ENCODE measurements around the gene INPP5A.

Gene INPP5A

GRCh38 chr10:132602614-132603013, 65.0 kb downstream of the INPP5A start:
- TF ChIP-seq EZH2phosphoT487 (IDR thresholded peaks at IDR 0.05; ENCODE audit: borderline replicate concordance) (no peak), CTCF (conservative IDR thresholded peaks at IDR 0.05; ENCODE audit: low read length) (no peak)
- H2AFZ ChIP-seq (ENCODE audit: low read length) = no peak overlapping the region
- H3K9me3 ChIP-seq (ENCODE audit: insufficient read depth, low read depth, low read length) = peaks cover 13% of the 10 kb centered on the region; the same call in 1 of the 2 replicates
- H3K9ac ChIP-seq (ENCODE audit: low read depth, low read length, poor library complexity, severe bottlenecking) = no peak overlapping the region
- H3K4me3 ChIP-seq (ENCODE audit: low read length, poor library complexity, severe bottlenecking) = no peak overlapping the region
- H3K4me2 ChIP-seq (ENCODE audit: low read depth, low read length, poor library complexity, severe bottlenecking) = no peak overlapping the region
- no peaks in the 10 kb centered on the region for H3K4me1 ChIP-seq (ENCODE audit: insufficient read depth, low read length, poor library complexity, severe bottlenecking)
- H3F3A ChIP-seq (ENCODE audit: low read depth) = no peaks in the 10 kb centered on the region
- H3K27me3 ChIP-seq (ENCODE audit: insufficient read depth, low read length, poor library complexity, severe bottlenecking) = no peaks in the 10 kb centered on the region
- H3K9me2 ChIP-seq (replicated peaks; ENCODE audit: low read depth, low read length) = no peaks in the 10 kb centered on the region
- H3K79me2 ChIP-seq (ENCODE audit: insufficient read depth, low read length) = peaks cover 86% of the 10 kb centered on the region
- H4K20me1 ChIP-seq (ENCODE audit: insufficient read depth, low read length, poor library complexity, severe bottlenecking) = peaks cover 7% of the 10 kb centered on the region
- peaks cover 3% of the 10 kb centered on the region; the same call in 1 of the 2 replicates for H3K36me3 ChIP-seq (ENCODE audit: insufficient read depth, low read length)

GRCh38 chr10:132603851-132604533, 66.4 kb downstream of the INPP5A start:
- H3K9me2 ChIP-seq (replicated peaks; ENCODE audit: low read depth, low read length) = no peaks in the 10 kb centered on the region
- H3K9me3 ChIP-seq (ENCODE audit: insufficient read depth, low read depth, low read length) = peaks cover 13% of the 10 kb centered on the region; the same call in 1 of the 2 replicates
- H3K79me2 ChIP-seq (ENCODE audit: insufficient read depth, low read length) = peaks cover 86% of the 10 kb centered on the region
- no peaks in the 10 kb centered on the region for H3K4me1 ChIP-seq (ENCODE audit: insufficient read depth, low read length, poor library complexity, severe bottlenecking)
- no peaks in the 10 kb centered on the region for H3F3A ChIP-seq (ENCODE audit: low read depth)
- H3K9ac ChIP-seq (ENCODE audit: low read depth, low read length, poor library complexity, severe bottlenecking) = no peak overlapping the region
- peaks cover 7% of the 10 kb centered on the region for H4K20me1 ChIP-seq (ENCODE audit: insufficient read depth, low read length, poor library complexity, severe bottlenecking)
- peaks cover 3% of the 10 kb centered on the region; the same call in 1 of the 2 replicates for H3K36me3 ChIP-seq (ENCODE audit: insufficient read depth, low read length)
- no peak overlapping the region for H2AFZ ChIP-seq (ENCODE audit: low read length)
- no peak overlapping the region for H3K4me3 ChIP-seq (ENCODE audit: low read length, poor library complexity, severe bottlenecking)
- H3K27me3 ChIP-seq (ENCODE audit: insufficient read depth, low read length, poor library complexity, severe bottlenecking) = no peaks in the 10 kb centered on the region
- no peak overlapping the region for H3K4me2 ChIP-seq (ENCODE audit: low read depth, low read length, poor library complexity, severe bottlenecking)
- TF ChIP-seq CTCF (conservative IDR thresholded peaks at IDR 0.05; ENCODE audit: low read length) (no peak), EZH2phosphoT487 (IDR thresholded peaks at IDR 0.05; ENCODE audit: borderline replicate concordance) (no peak)

GRCh38 chr10:132604686-132605085, 67.1 kb downstream of the INPP5A start:
- Histone ChIP-seq H4K20me1 (ENCODE audit: insufficient read depth, low read length, poor library complexity, severe bottlenecking) (peaks cover 7% of the 10 kb centered on the region), H3K4me2 (ENCODE audit: low read depth, low read length, poor library complexity, severe bottlenecking) (no peak overlapping the region), H3K9me2 (replicated peaks; ENCODE audit: low read depth, low read length) (no peaks in the 10 kb centered on the region)

More at GRCh38 chr10:132604686-132605085, 67.1 kb downstream of the INPP5A start:
- Histone ChIP-seq H3K79me2 (ENCODE audit: insufficient read depth, low read length) (peaks cover 83% of the 10 kb centered on the region), H3K4me3 (ENCODE audit: low read length, poor library complexity, severe bottlenecking) (no peak overlapping the region), H2AFZ (ENCODE audit: low read length) (no peak overlapping the region), H3K36me3 (ENCODE audit: insufficient read depth, low read length) (peaks cover 3% of the 10 kb centered on the region; the same call in 1 of the 2 replicates), H3K4me1 (ENCODE audit: insufficient read depth, low read length, poor library complexity, severe bottlenecking) (no peaks in the 10 kb centered on the region), H3K9ac (ENCODE audit: low read depth, low read length, poor library complexity, severe bottlenecking) (no peak overlapping the region), H3K27me3 (ENCODE audit: insufficient read depth, low read length, poor library complexity, severe bottlenecking) (no peaks in the 10 kb centered on the region), H3K9me3 (ENCODE audit: insufficient read depth, low read depth, low read length) (peaks cover 13% of the 10 kb centered on the region; the same call in 1 of the 2 replicates), H3F3A (ENCODE audit: low read depth) (no peaks in the 10 kb centered on the region)
- TF ChIP-seq CTCF (conservative IDR thresholded peaks at IDR 0.05; ENCODE audit: low read length) = no peak
- TF ChIP-seq EZH2phosphoT487 (IDR thresholded peaks at IDR 0.05; ENCODE audit: borderline replicate concordance) = no peak

Data from Loucy (cell line).